Endothelial cell of umbilical vein (primary cell): ENCODE data around the gene MRAS. TPM values are rescaled to one million over a fixed set of nuclear protein-coding genes. Genes with fewer than 3 reads are reported as not detected.
"Not testable (repeated sequence)": the region's sequence is repeated elsewhere in the genome, so short reads cannot be mapped to it uniquely, and the experiment has no call there.

Experiments
- BruUV-seq: library from RNA; stranded (reverse); fragments of 400-500 nt; replicated peaks from 2 replicates; lab custom pipeline; 2021; lab: Mats Ljungman, UMichigan
- CTCF ChIA-PET: fragments of 300-600, 350-600 bp; sonication (Branson Sonifier 250); formaldehyde crosslinking; loops from one replicate; lab custom pipeline; 2021; ENCODE audit warnings: antibody characterized with exemption, inconsistent platforms; lab: Charles Lee
- POLR2A ChIA-PET: fragments of 300-600, 350-600 bp; sonication (Branson Sonifier 250); formaldehyde crosslinking; loops from one replicate; lab custom pipeline; 2021; ENCODE audit warnings: antibody characterized with exemption, inconsistent platforms; lab: Charles Lee
- DNase-seq: peaks from one replicate; pipeline ENCODE4 v3.0.0-alpha.2; 2011; ENCODE audit warnings: low read depth, low spot score
- FAIRE-seq: peaks from 2 replicates; lab custom pipeline; 2011; peaks lifted over from hg19 to GRCh38; lab: Jason Lieb, UNC
- H2AFZ ChIP-seq: 2 replicates; pipeline ENCODE4 v1.6.0; 2012; ENCODE audit warnings: low read depth, low read length, control low read depth, inconsistent platforms
- H3K27ac ChIP-seq: 2 replicates; pipeline ENCODE4 v1.5.1; 2011; ENCODE audit warnings: low read depth, mild to moderate bottlenecking, control low read depth, low read length, moderate library complexity; ENCODE audit not compliant: insufficient read depth
- H3K27me3 ChIP-seq, 2 experiments: 2 replicates each; pipeline versions ENCODE4 v1.6.0 to v1.6.1; 2011; ENCODE audit warnings: low read length in 2 of 2, mixed read lengths in 1 of 2; ENCODE audit not compliant: control insufficient read depth in 2 of 2, insufficient read depth in 2 of 2
- H3K36me3 ChIP-seq, 2 experiments: 2 replicates in 1 of 2; 3 replicates in 1 of 2; pipeline ENCODE4 v1.5.1; 2011; ENCODE audit warnings: low read length in 2 of 2, mild to moderate bottlenecking in 1 of 2, moderate library complexity in 1 of 2; ENCODE audit not compliant: control insufficient read depth in 2 of 2, insufficient read depth in 2 of 2; ENCODE audit errors: extremely low read depth in 1 of 2
- H3K4me1 ChIP-seq: 3 replicates; pipeline ENCODE4 v1.5.1; 2011; ENCODE audit warnings: mild to moderate bottlenecking, low read length; ENCODE audit not compliant: control insufficient read depth, insufficient read depth; ENCODE audit errors: extremely low read depth
- H3K4me2 ChIP-seq: 2 replicates; pipeline ENCODE4 v1.6.1; 2011; ENCODE audit warnings: low read length, control low read depth, mixed read lengths; ENCODE audit not compliant: insufficient read depth
- H3K4me3 ChIP-seq, 3 experiments: fragments of 200-600 bp in 1 of 3; sonication (generic), shearing (Covaris generic) in 1 of 3; replicated peaks in 1 of 3; 2 replicates each; pipeline ENCODE4 v1.5.1; 2011 to 2016; ENCODE audit warnings: control low read depth in 3 of 3, low read length in 3 of 3, mild to moderate bottlenecking in 2 of 3, inconsistent platforms in 1 of 3, low read depth in 1 of 3, moderate library complexity in 1 of 3; ENCODE audit not compliant: insufficient read depth in 1 of 3
- H3K79me2 ChIP-seq: 2 replicates; pipeline ENCODE4 v1.6.0; 2012; ENCODE audit warnings: low read length, inconsistent platforms; ENCODE audit not compliant: control insufficient read depth, insufficient read depth
- H3K9ac ChIP-seq: replicated peaks from 2 replicates; pipeline ENCODE3; 2011; ENCODE audit warnings: low read length, control low read depth; ENCODE audit not compliant: insufficient read depth; ENCODE audit errors: extremely low read depth
- H3K9me1 ChIP-seq: replicated peaks from 3 replicates; pipeline ENCODE4 v1.6.0; 2011; ENCODE audit warnings: mild to moderate bottlenecking, low read length; ENCODE audit not compliant: control insufficient read depth, insufficient read depth; ENCODE audit errors: extremely low read depth
- H3K9me3 ChIP-seq: replicated peaks from 2 replicates; pipeline ENCODE4 v1.5.1; 2012; ENCODE audit warnings: low read length, inconsistent platforms; ENCODE audit not compliant: control insufficient read depth, insufficient read depth
- H4K20me1 ChIP-seq: replicated peaks from 2 replicates; pipeline ENCODE3; 2011; ENCODE audit warnings: mild to moderate bottlenecking, low read length; ENCODE audit not compliant: control insufficient read depth, insufficient read depth; ENCODE audit errors: extremely low read depth
- EZH2 ChIP-seq: IDR thresholded peaks from 2 replicates; pipeline ENCODE4 v1.6.1; 2012; ENCODE audit warnings: borderline replicate concordance, low read depth, mild to moderate bottlenecking, moderate library complexity, low read length, inconsistent platforms; ENCODE audit not compliant: severe bottlenecking
- dilution Hi-C: fragments of 300-500 bp; cut with MboI; formaldehyde crosslinking; loops from one replicate; pipeline ENCODE4 v1.15.0; 2019; ENCODE audit warnings: low sequenced_read_pairs; ENCODE audit not compliant: extremely low pct_ligation_motif_present
- intact Hi-C: fragments of 100-400 bp; cut with micrococcal nuclease; formaldehyde crosslinking; loops from one replicate; pipeline ENCODE4 v1.10.0; 2022
- polyA plus RNA-seq, 4 experiments: library from polyadenylated mRNA; depleted of rRNA in 3 of 4; stranded (reverse) in 3 of 4; unstranded in 1 of 4; fragments of >200 nt; gene quantifications; 2 replicates each; pipeline versions ENCODE4 v1.2.1 to v1.2.3, GENCODE V29; 2011 to 2012; ENCODE audit warnings: missing spikeins in 1 of 4
- total RNA-seq: library from RNA; stranded (reverse); gene quantifications from 2 replicates; pipeline ENCODE4 v1.2.3, GENCODE V29; 2021
- TF ChIP-seq, protein P1 (sequence below), 2 donors: IDR thresholded peaks; 1 replicate in 1 of 2; 2 replicates in 1 of 2; pipeline ENCODE4 v1.5.1; 2011; ENCODE audit warnings: low read length in 2 of 2, mild to moderate bottlenecking in 2 of 2, moderate library complexity in 2 of 2, control low read depth in 1 of 2, inconsistent platforms in 1 of 2, low read depth in 1 of 2; ENCODE audit not compliant: insufficient read depth in 1 of 2; ENCODE audit errors: extremely low read depth in 1 of 2
- TF ChIP-seq, protein P2 (sequence below): IDR thresholded peaks from 2 replicates; pipeline ENCODE4 v1.6.1; 2011; ENCODE audit not compliant: insufficient read depth, insufficient read length

Gene MRAS
- total and polyA plus RNA-seq, 2 donors (not counting 3 experiments of a cell fraction or from before 2014, with no cell fraction given), result 14.6 to 16.5 TPM

DNA sequence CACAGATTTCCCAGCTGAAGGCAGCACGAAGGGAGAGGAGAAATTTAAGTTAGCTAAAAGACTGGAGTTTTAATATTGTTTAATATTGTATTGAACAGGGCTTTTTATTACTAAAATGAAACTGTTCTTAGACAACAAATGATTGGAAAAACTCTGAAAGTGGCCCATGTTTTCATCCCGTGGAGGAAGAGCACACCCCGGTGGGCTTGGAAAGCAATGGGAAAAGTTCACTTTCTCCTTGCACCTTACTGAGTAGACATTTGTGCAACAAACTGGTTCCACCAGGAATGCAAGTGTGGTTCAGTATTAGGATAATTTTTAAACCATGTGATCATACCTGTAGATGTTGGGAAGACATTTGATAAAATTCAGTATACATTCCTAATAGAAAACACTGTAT, 77.8 kb downstream of the MRAS start:
- intact Hi-C loops, result loop anchor here (1.0 to 2.0 kb wide), 2 partner anchors 94 to 245 kb away; no protein-coding TSS in a partner anchor
- no peak overlapping the region for H3K4me3 ChIP-seq

DNA sequence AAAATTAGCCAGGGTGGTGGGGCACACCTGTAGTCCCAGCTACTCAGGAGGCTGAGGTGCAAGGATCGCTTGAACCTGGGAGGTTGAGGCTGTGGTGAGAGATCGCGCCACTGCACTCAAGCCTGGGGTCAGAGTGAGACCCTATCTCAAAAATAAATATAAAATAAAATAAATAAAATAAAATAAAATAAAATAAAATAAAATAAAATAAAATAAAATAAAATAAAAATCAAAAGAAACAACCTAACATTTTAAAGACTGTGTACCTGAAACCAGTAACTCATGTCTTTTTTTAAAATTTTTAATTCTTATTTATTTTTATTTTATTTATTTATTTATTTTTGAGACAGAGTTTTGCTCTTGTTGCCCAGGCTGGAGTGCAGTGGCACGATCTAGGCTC, 78.4 kb downstream of the MRAS start:
- H3K36me3 ChIP-seq, POLR2A ChIA-PET, H3K27me3 ChIP-seq, H3K79me2 ChIP-seq, BruUV-seq, H3K4me1 ChIP-seq, dilution Hi-C loops, H2AFZ ChIP-seq, FAIRE-seq, H3K9ac ChIP-seq, H3K27ac ChIP-seq, H3K9me1 ChIP-seq, H4K20me1 ChIP-seq, H3K4me3 ChIP-seq, H3K4me2 ChIP-seq, H3K9me3 ChIP-seq, DNase-seq: not testable (repeated sequence)
- CTCF ChIA-PET, result interaction anchor here (1.5 to 2.7 kb wide), 2 partner anchors 9 to 497 kb away, joined by 6 to 8 read pairs; no protein-coding TSS in a partner anchor
- intact Hi-C loops, result loop anchor here (1.0 to 2.0 kb wide), 2 partner anchors 94 to 246 kb away; no protein-coding TSS in a partner anchor

More for the DNA sequence above, 77.8 kb downstream of the MRAS start:
- dilution Hi-C loops, result no loop called here
- Histone ChIP-seq H3K9me1 (no peaks in the 10 kb centered on the region), H3K4me1 (no peaks in the 10 kb centered on the region), H2AFZ (no peak overlapping the region), H3K9ac (no peak overlapping the region), H3K4me2 (no peak overlapping the region), H3K9me3 (no peaks in the 10 kb centered on the region), H3K27me3 (peaks cover 0 to 3% of the 10 kb centered on the region in 2 experiments), H3K79me2 (no peaks in the 10 kb centered on the region), H3K36me3 (no peaks in the 10 kb centered on the region), H3K27ac (no peak overlapping the region), H4K20me1 (no peaks in the 10 kb centered on the region)
- no peak for TF ChIP-seq EZH2
- TF ChIP-seq, protein P1, sequence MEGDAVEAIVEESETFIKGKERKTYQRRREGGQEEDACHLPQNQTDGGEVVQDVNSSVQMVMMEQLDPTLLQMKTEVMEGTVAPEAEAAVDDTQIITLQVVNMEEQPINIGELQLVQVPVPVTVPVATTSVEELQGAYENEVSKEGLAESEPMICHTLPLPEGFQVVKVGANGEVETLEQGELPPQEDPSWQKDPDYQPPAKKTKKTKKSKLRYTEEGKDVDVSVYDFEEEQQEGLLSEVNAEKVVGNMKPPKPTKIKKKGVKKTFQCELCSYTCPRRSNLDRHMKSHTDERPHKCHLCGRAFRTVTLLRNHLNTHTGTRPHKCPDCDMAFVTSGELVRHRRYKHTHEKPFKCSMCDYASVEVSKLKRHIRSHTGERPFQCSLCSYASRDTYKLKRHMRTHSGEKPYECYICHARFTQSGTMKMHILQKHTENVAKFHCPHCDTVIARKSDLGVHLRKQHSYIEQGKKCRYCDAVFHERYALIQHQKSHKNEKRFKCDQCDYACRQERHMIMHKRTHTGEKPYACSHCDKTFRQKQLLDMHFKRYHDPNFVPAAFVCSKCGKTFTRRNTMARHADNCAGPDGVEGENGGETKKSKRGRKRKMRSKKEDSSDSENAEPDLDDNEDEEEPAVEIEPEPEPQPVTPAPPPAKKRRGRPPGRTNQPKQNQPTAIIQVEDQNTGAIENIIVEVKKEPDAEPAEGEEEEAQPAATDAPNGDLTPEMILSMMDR (IDR thresholded peaks at IDR 0.05; ENCODE audit: extremely low read depth in 1 of 2, insufficient read depth in 1 of 2, low read depth in 1 of 2, low read length in 2 of 2), result peak; percentile 16 to 38
- TF ChIP-seq, protein P2, sequence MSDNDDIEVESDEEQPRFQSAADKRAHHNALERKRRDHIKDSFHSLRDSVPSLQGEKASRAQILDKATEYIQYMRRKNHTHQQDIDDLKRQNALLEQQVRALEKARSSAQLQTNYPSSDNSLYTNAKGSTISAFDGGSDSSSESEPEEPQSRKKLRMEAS, result no peak
- DNase-seq, result no peak
- FAIRE-seq, result no peak
- POLR2A ChIA-PET, result no interaction called here
- no TSS peak for BruUV-seq
- CTCF ChIA-PET, result interaction anchor here (1.0 to 2.7 kb wide), 2 partner anchors 8 to 497 kb away, joined by 4 to 8 read pairs; no protein-coding TSS in a partner anchor
